Upper lobe of right lung (tissue), 1 donor: ENCODE results near the gene DEPDC5. TPM values are rescaled to one million over a fixed set of nuclear protein-coding genes. Genes with fewer than 3 reads are reported as not detected.

Experiments used
- ATAC-seq: fragments of 200-7000 bp; cut with Tn5 transposase; one replicate; pipeline ENCODE4 v1.9.1; 2020; ENCODE audit warnings: mild to moderate bottlenecking, moderate library complexity
- DNase-seq: peaks from one replicate; pipeline ENCODE4 v3.0.0-alpha.2; 2020
- H3K27ac ChIP-seq: fragments of 200-600 bp; one replicate; pipeline ENCODE4 v1.8.0; 2022
- H3K27me3 ChIP-seq: fragments of 200-600 bp; one replicate; pipeline ENCODE4 v1.8.0; 2022; ENCODE audit warnings: mild to moderate bottlenecking
- H3K36me3 ChIP-seq: fragments of 200-600 bp; one replicate; pipeline ENCODE4 v1.8.0; 2022
- H3K4me1 ChIP-seq: fragments of 200-600 bp; one replicate; pipeline ENCODE4 v1.8.0; 2022
- H3K4me3 ChIP-seq: fragments of 200-600 bp; one replicate; pipeline ENCODE4 v1.8.0; 2022; ENCODE audit warnings: mild to moderate bottlenecking
- H3K9me3 ChIP-seq: fragments of 200-600 bp; one replicate; pipeline ENCODE4 v1.8.0; 2022
- CTCF ChIP-seq: fragments of 200-600 bp; IDR thresholded peaks from one replicate; pipeline ENCODE4 v1.8.0; 2022; ENCODE audit warnings: antibody characterized with exemption
- intact Hi-C: fragments of 100-400 bp; cut with DNase I; formaldehyde crosslinking; loops from one replicate; pipeline ENCODE4 v1.11.0; 2022
- total RNA-seq: library from RNA; stranded (reverse); fragmentation: NEBNext Ultra II Directional; extraction: Animal tissue kit (Norgen Biotek cat#: 25700); gene quantifications from one replicate; pipeline ENCODE4 v1.2.1, GENCODE V29; 2021
- donor health status: DM: no; HTN: yes; CAD: no; lungs with severe emphysema.

The DEPDC5 gene
- total RNA-seq, 1 donor from 2014 or later = 24.7 TPM

GRCh38 chr22:31937341-31937740 is 183.5 kb downstream of the DEPDC5 start:
- no peak for TF ChIP-seq CTCF
- Histone ChIP-seq H3K4me1 (no peaks in the 10 kb centered on the region), H3K27ac (no peak overlapping the region), H3K4me3 (no peak overlapping the region), H3K9me3 (no peaks in the 10 kb centered on the region), H3K27me3 (no peaks in the 10 kb centered on the region), H3K36me3 (no peaks in the 10 kb centered on the region)
- intact Hi-C loops = no loop called here
- no peak for ATAC-seq
- peak; percentile 17 for DNase-seq

- no peak for TF ChIP-seq CTCF
- no peaks in the 10 kb centered on the region for H3K27me3 ChIP-seq
- ATAC-seq = no peak
- intact Hi-C loops = no loop called here
- H3K4me3 ChIP-seq = no peak overlapping the region
- DNase-seq = no peak
- no peaks in the 10 kb centered on the region for H3K9me3 ChIP-seq
- no peaks in the 10 kb centered on the region for H3K36me3 ChIP-seq
- no peak overlapping the region for H3K27ac ChIP-seq
- H3K4me1 ChIP-seq = peaks cover 3% of the 10 kb centered on the region
Measured at GRCh38 chr22:31938296-31938695, 184.5 kb downstream of the DEPDC5 start.

GRCh38 chr22:31940506-31940905 is 186.7 kb downstream of the DEPDC5 start:
- ATAC-seq = no peak
- Histone ChIP-seq H3K36me3 (no peaks in the 10 kb centered on the region), H3K9me3 (no peaks in the 10 kb centered on the region), H3K4me3 (no peak overlapping the region), H3K27ac (no peak overlapping the region), H3K4me1 (peaks cover 8% of the 10 kb centered on the region), H3K27me3 (no peaks in the 10 kb centered on the region)
- TF ChIP-seq CTCF = no peak
- intact Hi-C loops = no loop called here
- DNase-seq = peak; percentile 26

- peak; percentile 40 for DNase-seq
- Histone ChIP-seq H3K4me1 (peaks cover 23% of the 10 kb centered on the region), H3K27me3 (no peaks in the 10 kb centered on the region), H3K9me3 (no peaks in the 10 kb centered on the region), H3K4me3 (no peak overlapping the region), H3K27ac (no peak overlapping the region), H3K36me3 (no peaks in the 10 kb centered on the region)
- intact Hi-C loops = no loop called here
- ATAC-seq = no peak
- TF ChIP-seq CTCF = no peak
Measured at GRCh38 chr22:31942091-31942490, 188.3 kb downstream of the DEPDC5 start.

GRCh38 chr22:31943206-31943977 is 189.6 kb downstream of the DEPDC5 start:
- TF ChIP-seq CTCF = no peak
- Histone ChIP-seq H3K27ac (peak overlapping the region; percentile 91), H3K9me3 (no peaks in the 10 kb centered on the region), H3K36me3 (peaks cover 8% of the 10 kb centered on the region), H3K4me3 (peak overlapping the region; percentile 68), H3K4me1 (peaks cover 35% of the 10 kb centered on the region), H3K27me3 (no peaks in the 10 kb centered on the region)
- no peak for DNase-seq
- no peak for ATAC-seq
- intact Hi-C loops = no loop called here
